ENCODE results near the gene ALG12.

ALG12 gene

DNA sequence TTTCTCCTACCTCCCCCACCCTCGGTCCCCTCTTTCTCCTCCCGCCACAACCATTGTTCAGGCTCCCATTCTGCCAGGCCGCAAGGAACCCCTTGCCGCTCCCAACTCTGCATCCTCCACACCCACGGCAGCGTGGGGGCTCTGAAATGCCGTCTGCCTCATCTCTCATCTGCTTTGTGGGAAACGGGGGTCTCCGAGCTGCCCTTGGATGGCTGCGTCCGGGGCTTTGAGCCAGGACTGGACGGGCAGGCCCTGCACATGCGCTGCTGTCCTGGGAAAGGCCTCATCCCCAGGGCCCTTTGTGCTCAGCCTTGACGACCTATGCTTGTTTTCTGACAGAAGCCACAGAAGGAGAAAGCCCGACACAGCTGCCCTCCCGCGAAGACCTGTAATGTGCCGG, 8.7 kb upstream of the ALG12 start:
- TF ChIP-seq, protein P1, sequence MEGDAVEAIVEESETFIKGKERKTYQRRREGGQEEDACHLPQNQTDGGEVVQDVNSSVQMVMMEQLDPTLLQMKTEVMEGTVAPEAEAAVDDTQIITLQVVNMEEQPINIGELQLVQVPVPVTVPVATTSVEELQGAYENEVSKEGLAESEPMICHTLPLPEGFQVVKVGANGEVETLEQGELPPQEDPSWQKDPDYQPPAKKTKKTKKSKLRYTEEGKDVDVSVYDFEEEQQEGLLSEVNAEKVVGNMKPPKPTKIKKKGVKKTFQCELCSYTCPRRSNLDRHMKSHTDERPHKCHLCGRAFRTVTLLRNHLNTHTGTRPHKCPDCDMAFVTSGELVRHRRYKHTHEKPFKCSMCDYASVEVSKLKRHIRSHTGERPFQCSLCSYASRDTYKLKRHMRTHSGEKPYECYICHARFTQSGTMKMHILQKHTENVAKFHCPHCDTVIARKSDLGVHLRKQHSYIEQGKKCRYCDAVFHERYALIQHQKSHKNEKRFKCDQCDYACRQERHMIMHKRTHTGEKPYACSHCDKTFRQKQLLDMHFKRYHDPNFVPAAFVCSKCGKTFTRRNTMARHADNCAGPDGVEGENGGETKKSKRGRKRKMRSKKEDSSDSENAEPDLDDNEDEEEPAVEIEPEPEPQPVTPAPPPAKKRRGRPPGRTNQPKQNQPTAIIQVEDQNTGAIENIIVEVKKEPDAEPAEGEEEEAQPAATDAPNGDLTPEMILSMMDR (IDR thresholded peaks at IDR 0.05; ENCODE audit: insufficient read depth, low read depth, low read length, missing control alignments) = no peak
- no peak for DNase-seq (ENCODE audit: low read depth)
- no peak overlapping the region for H3K4me3 ChIP-seq (ENCODE audit: low read depth, low read length)

DNA sequence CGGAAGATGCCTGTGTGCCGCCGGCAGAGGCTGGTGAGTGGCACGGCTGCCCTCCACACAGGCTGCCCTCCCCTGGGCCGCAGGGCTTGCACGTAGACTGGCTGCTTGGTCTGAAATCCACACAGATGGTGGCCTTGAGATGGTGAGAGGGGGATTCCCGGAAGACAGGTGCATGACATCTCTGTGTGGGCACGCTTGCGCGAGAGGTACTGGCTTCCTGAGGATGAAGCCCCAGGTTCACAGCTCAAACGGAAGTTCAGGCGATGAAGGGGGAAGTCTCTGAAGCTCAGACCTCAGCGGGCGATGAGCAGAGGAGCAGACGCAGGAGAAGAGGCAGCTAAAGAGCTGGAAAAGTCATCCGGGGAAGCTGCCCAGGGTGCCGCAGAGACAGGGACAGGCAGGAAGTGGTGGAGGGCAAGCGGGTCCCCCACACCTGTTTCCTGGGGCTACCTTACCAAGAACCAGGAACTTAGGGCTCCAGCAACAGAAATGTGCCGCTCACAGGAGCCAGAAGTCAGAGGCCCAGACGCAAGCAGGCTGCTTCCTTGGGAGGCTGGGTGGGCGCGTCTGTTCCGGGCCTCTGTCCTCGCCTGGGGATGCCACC, 7.4 kb upstream of the ALG12 start:
- TF ChIP-seq, protein P1 (IDR thresholded peaks at IDR 0.05; ENCODE audit: insufficient read depth, low read depth, low read length, missing control alignments) = no peak
- H3K4me3 ChIP-seq (ENCODE audit: low read depth, low read length) = peak overlapping the region; percentile 94
- DNase-seq (ENCODE audit: low read depth) = peak; percentile 95

DNA sequence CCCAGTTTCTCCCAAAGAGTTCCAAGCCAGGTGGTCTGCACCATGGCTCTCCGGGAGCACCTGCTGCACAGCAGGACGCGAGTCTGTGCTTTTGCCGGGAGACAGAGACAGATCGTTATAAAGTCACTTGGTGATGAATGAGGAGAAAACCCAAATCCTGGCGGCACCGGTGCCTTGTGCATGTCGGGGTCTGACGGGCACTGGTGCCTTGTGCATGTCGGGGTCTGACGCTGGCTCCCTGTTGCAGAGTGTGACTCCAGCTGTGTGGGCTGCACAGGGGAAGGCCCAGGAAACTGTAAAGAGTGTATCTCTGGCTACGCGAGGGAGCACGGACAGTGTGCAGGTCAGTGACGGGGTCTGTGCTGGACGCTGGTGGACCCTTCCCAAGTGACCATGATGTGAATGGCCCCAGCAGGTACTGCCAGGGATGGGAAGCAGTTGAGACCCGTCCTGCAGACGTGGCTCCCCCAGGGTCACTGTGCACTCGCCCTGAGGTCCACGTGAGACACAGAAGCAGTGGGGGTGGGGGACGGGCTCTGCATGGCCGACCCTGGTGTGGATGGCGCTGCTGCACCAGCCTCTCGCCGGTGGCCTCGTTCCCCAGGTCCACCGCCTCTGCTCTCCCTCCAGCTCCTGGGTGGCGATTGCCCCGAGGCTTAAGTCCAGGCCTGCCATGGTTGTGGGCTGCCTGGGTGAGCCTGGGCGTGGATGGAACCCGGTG, 6.0 kb upstream of the ALG12 start:
- DNase-seq (ENCODE audit: low read depth) = no peak
- H3K4me3 ChIP-seq (ENCODE audit: low read depth, low read length) = peak overlapping the region; percentile 94
- TF ChIP-seq, protein P1 (IDR thresholded peaks at IDR 0.05; ENCODE audit: insufficient read depth, low read depth, low read length, missing control alignments) = no peak

DNA sequence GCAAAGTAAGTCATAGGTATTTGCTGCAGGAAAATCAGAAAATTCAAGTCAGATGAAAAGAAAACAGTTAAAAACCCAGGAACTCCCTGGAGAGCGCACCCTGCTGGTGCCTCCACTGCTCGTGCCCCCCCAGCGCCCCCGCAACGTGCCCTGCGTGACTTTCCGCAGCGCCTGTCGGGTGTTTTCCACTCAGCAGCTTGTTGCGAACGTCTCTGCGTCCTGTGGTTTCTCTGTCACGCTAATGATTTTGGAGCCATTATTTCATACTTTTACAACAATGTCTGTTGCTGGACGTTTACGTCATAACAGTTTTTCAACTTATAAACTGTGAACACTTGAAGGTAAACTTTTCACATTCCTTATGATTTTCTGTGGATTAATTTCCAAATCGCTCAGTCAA, 5.2 kb upstream of the ALG12 start:
- TF ChIP-seq, protein P1 (IDR thresholded peaks at IDR 0.05; ENCODE audit: insufficient read depth, low read depth, low read length, missing control alignments) = peak; percentile 58
- peak; percentile 86 for DNase-seq (ENCODE audit: low read depth)
- H3K4me3 ChIP-seq (ENCODE audit: low read depth, low read length) = peak overlapping the region; percentile 94

DNA sequence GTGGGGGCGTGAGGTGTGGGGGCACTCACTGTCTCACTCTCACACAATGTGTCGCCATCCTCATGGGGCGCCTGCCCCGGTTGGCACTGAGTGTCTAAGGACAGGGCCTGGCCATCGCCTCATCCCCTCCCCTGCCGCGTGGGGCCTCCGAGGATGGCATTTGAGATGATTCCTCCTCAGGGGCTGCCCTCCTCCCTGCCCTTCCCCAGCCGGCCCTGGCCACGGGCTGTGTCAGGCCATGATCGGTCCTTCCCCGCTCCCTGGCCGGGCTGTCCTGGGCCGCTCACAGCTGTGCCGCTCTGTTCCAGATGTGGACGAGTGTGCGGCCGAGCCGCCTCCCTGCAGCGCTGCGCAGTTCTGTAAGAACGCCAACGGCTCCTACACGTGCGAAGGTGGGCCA, 4.7 kb upstream of the ALG12 start:
- TF ChIP-seq, protein P1 (IDR thresholded peaks at IDR 0.05; ENCODE audit: insufficient read depth, low read depth, low read length, missing control alignments) = no peak
- DNase-seq (ENCODE audit: low read depth) = no peak
- H3K4me3 ChIP-seq (ENCODE audit: low read depth, low read length) = peak overlapping the region; percentile 94; the same call in 1 of the 2 replicates

DNA sequence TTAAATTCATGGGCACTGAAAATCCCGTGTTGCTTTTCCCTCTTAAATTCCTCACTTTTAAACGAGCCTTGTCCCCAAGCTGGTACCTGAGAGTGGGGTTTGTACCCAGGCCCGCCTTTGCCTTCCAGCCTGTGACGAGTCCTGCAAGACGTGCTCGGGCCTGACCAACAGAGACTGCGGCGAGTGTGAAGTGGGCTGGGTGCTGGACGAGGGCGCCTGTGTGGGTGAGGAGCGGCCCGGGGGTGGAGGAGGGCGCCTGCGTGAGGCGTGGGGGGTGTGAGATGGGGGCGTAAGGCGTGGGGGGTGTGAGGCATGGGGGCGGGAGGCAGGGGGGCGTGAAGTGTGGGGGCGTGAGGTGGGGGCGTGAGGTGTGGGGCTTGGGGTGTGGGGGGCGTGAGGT, 4.2 kb upstream of the ALG12 start:
- DNase-seq (ENCODE audit: low read depth) = no peak
- no peak overlapping the region for H3K4me3 ChIP-seq (ENCODE audit: low read depth, low read length)
- TF ChIP-seq, protein P1 (IDR thresholded peaks at IDR 0.05; ENCODE audit: insufficient read depth, low read depth, low read length, missing control alignments) = no peak
